ENCODE results near the gene ZNF280B. TPM values are rescaled to one million over a fixed set of nuclear protein-coding genes. Genes with fewer than 3 reads are reported as not detected.

The ZNF280B gene
- total RNA-seq, 1 experiment from 2014 or later, result 5.5 TPM

- no peak for TF ChIP-seq EGR1 (IDR thresholded peaks at IDR 0.05; ENCODE audit: low read depth)
- no peak for TF ChIP-seq POLR2A (IDR thresholded peaks at IDR 0.05; ENCODE audit: borderline replicate concordance, extremely low read depth, insufficient read depth, insufficient read length)
- TF ChIP-seq YY1 (IDR thresholded peaks at IDR 0.05; ENCODE audit: extremely low read depth, insufficient replicate concordance, low read depth, low read length), result no peak
- no peak for TF ChIP-seq ELF1 (IDR thresholded peaks at IDR 0.05; ENCODE audit: borderline replicate concordance, low read depth)
Observed at GRCh38 chr22:22521631-22522030, 13.1 kb upstream of the ZNF280B start (continued).

- Histone ChIP-seq H3K27me3 (ENCODE audit: insufficient read depth, low read length) (no peaks in the 10 kb centered on the region), H4K20me1 (ENCODE audit: insufficient read depth) (no peaks in the 10 kb centered on the region), H3K9me2 (ENCODE audit: insufficient read depth) (no peaks in the 10 kb centered on the region), H2AFZ (ENCODE audit: low read depth, low read length, poor library complexity, severe bottlenecking) (peak overlapping the region; percentile 40), H3K27ac (ENCODE audit: low read depth, low read length) (no peak overlapping the region), H3K9me3 (ENCODE audit: control insufficient read depth in 1 of 2, insufficient read depth in 1 of 2, low read depth in 1 of 2, low read length in 2 of 2) (no peaks in the 10 kb centered on the region), H3K4me3 (replicated peaks in 1 of 2; ENCODE audit: low read depth in 1 of 2, low read length in 2 of 2) (no peak overlapping the region), H3K9ac (ENCODE audit: low read length) (no peak overlapping the region), H3K79me2 (ENCODE audit: insufficient read depth, low read length) (no peaks in the 10 kb centered on the region), H3K4me2 (ENCODE audit: low read length) (peak overlapping the region; percentile 53), H3K4me1 (ENCODE audit: control insufficient read depth in 1 of 2, insufficient read depth in 2 of 2, low read length in 2 of 2) (peaks cover 0 to 16% of the 10 kb centered on the region in 2 experiments; a peak in 2 of 4 replicates), H3K36me3 (ENCODE audit: control insufficient read depth in 1 of 2, insufficient read depth in 2 of 2, low read length in 2 of 2) (no peaks in the 10 kb centered on the region)
- intact Hi-C loops (cut with micrococcal nuclease), result no loop called here
- TF ChIP-seq MAX (IDR thresholded peaks at IDR 0.05), result no peak
- no peak for TF ChIP-seq ATF3 (IDR thresholded peaks at IDR 0.05)
- DNase-seq (ENCODE audit: low read depth, low spot score) (no peak), ATAC-seq (no peak)
- ChIA-PET RAD21 (ENCODE audit: low non-redundant PET in 1 of 2, low total read pairs in 2 of 2, uncharacterized antibody in 2 of 2, unreplicated experiment in 2 of 2) (no interaction called here), CTCF (interaction anchor here (1.1 to 1.6 kb wide), 3 partner anchors 12 to 66 kb away, joined by 5 to 7 read pairs (median 6); partner anchors contain the start of genes PRAME and ZNF280B), POLR2A (interaction anchor here (0.6 to 1.7 kb wide), 3 partner anchors 12 to 75 kb away, joined by 4 to 8 read pairs (median 5); partner anchors contain the start of gene ZNF280B)
- BruUV-seq (replicated peaks), result no TSS peak
Observed at GRCh38 chr22:22520667-22521602, 12.4 kb upstream of the ZNF280B start.

Data from HCT116 (cell line).